ENCODE data around the gene SETD7. TPM values are rescaled to one million over a fixed set of nuclear protein-coding genes. Genes with fewer than 3 reads are reported as not detected.

Gene SETD7
- total RNA-seq, 2 experiments from 2014 or later, result 23.1 to 23.5 TPM

GRCh38 chr4:139587446-139587845 is 31.4 kb upstream of the SETD7 start:
- POLR2A ChIA-PET, result no interaction called here
- intact Hi-C loops (cut with DNase I, micrococcal nuclease), result no loop called here

GRCh38 chr4:139585473-139585872 is 29.5 kb upstream of the SETD7 start:
- ChIA-PET CTCF (no interaction called here), POLR2A (no interaction called here)
- H3K9me3 ChIP-seq (ENCODE audit: control insufficient read depth in 1 of 2, insufficient read depth in 1 of 2, low read length in 2 of 2), result no peaks in the 10 kb centered on the region

More at GRCh38 chr4:139587446-139587845, 31.4 kb upstream of the SETD7 start:
- Mint-ChIP-seq H3K27ac (no peak overlapping the region), H3K36me3 (ENCODE audit: low read depth) (no peaks in the 10 kb centered on the region), H3K4me3 (no peak overlapping the region), H3K4me1 (ENCODE audit: low read depth) (no peaks in the 10 kb centered on the region), H3K27me3 (peaks cover 7% of the 10 kb centered on the region), H3K9me3 (no peaks in the 10 kb centered on the region)
- ATAC-seq (ENCODE audit: poor library complexity) (no peak), DNase-seq (no peak)
- no peaks in the 10 kb centered on the region for H3K9me3 ChIP-seq (ENCODE audit: control insufficient read depth in 1 of 2, insufficient read depth in 1 of 2, low read length in 2 of 2)
- H3K27me3 ChIP-seq (ENCODE audit: control insufficient read depth in 1 of 2, insufficient read depth in 2 of 2, low read length in 2 of 2), result peaks cover 0 to 4% of the 10 kb centered on the region in 2 experiments
- TF ChIP-seq CTCF (IDR thresholded peaks at IDR 0.05), result no peak
- no peak overlapping the region for H3K4me3 ChIP-seq (ENCODE audit: low read length)
- H3K4me1 ChIP-seq (ENCODE audit: insufficient read depth, low read length), result no peaks in the 10 kb centered on the region
- CTCF ChIA-PET, result no interaction called here
- H3K27ac ChIP-seq (ENCODE audit: low read depth in 1 of 2, low read length in 2 of 2), result no peak overlapping the region
- H3K36me3 ChIP-seq (ENCODE audit: insufficient read depth, low read length), result no peaks in the 10 kb centered on the region

GRCh38 chr4:139584784-139585183 is 28.8 kb upstream of the SETD7 start:
- CTCF ChIA-PET, result no interaction called here
- POLR2A ChIA-PET, result no interaction called here
- peaks cover 16% of the 10 kb centered on the region for H3K27me3 Mint-ChIP-seq

More at GRCh38 chr4:139585473-139585872, 29.5 kb upstream of the SETD7 start:
- Mint-ChIP-seq H3K27ac (no peak overlapping the region), H3K36me3 (ENCODE audit: low read depth) (no peaks in the 10 kb centered on the region), H3K27me3 (peaks cover 13% of the 10 kb centered on the region), H3K4me3 (no peak overlapping the region), H3K4me1 (ENCODE audit: low read depth) (no peaks in the 10 kb centered on the region), H3K9me3 (no peaks in the 10 kb centered on the region)
- Histone ChIP-seq H3K27ac (ENCODE audit: low read depth in 1 of 2, low read length in 2 of 2) (no peak overlapping the region), H3K4me3 (ENCODE audit: low read length) (no peak overlapping the region), H3K4me1 (ENCODE audit: insufficient read depth, low read length) (no peaks in the 10 kb centered on the region), H3K36me3 (ENCODE audit: insufficient read depth, low read length) (no peaks in the 10 kb centered on the region), H3K27me3 (ENCODE audit: control insufficient read depth in 1 of 2, insufficient read depth in 2 of 2, low read length in 2 of 2) (peaks cover 0 to 3% of the 10 kb centered on the region in 2 experiments)
- ATAC-seq (ENCODE audit: poor library complexity) (no peak), DNase-seq (no peak)
- TF ChIP-seq CTCF (IDR thresholded peaks at IDR 0.05), result no peak
- intact Hi-C loops (cut with DNase I, micrococcal nuclease), result no loop called here

More at GRCh38 chr4:139584784-139585183, 28.8 kb upstream of the SETD7 start:
- no peaks in the 10 kb centered on the region for H3K9me3 ChIP-seq (ENCODE audit: control insufficient read depth in 1 of 2, insufficient read depth in 1 of 2, low read length in 2 of 2)
- no peaks in the 10 kb centered on the region for H3K4me1 Mint-ChIP-seq (ENCODE audit: low read depth)
- H3K27ac Mint-ChIP-seq, result no peak overlapping the region
- intact Hi-C loops (cut with DNase I, micrococcal nuclease), result no loop called here
- no peaks in the 10 kb centered on the region for H3K9me3 Mint-ChIP-seq
- no peaks in the 10 kb centered on the region for H3K36me3 ChIP-seq (ENCODE audit: insufficient read depth, low read length)
- no peaks in the 10 kb centered on the region for H3K36me3 Mint-ChIP-seq (ENCODE audit: low read depth)
- H3K4me3 ChIP-seq (ENCODE audit: low read length), result no peak overlapping the region
- H3K27me3 ChIP-seq (ENCODE audit: control insufficient read depth in 1 of 2, insufficient read depth in 2 of 2, low read length in 2 of 2), result peaks cover 0 to 3% of the 10 kb centered on the region in 2 experiments
- no peak overlapping the region for H3K4me3 Mint-ChIP-seq
- no peak overlapping the region for H3K27ac ChIP-seq (ENCODE audit: low read depth in 1 of 2, low read length in 2 of 2)
- no peak for TF ChIP-seq CTCF (IDR thresholded peaks at IDR 0.05)
- no peak for ATAC-seq (ENCODE audit: poor library complexity)
- no peaks in the 10 kb centered on the region for H3K4me1 ChIP-seq (ENCODE audit: insufficient read depth, low read length)
- no peak for DNase-seq

Measured in CD4-positive, alpha-beta T cell (primary cell).